Limb (tissue), 2 donors: Measurements from ENCODE around the gene HOXC9.

Experiments
- DNase-seq, 2 donors: peaks; one replicate each; pipeline ENCODE4 v3.0.0-alpha.2; 2016; ENCODE audit errors: extremely low spot score in 2 of 2

Gene HOXC9

DNA sequence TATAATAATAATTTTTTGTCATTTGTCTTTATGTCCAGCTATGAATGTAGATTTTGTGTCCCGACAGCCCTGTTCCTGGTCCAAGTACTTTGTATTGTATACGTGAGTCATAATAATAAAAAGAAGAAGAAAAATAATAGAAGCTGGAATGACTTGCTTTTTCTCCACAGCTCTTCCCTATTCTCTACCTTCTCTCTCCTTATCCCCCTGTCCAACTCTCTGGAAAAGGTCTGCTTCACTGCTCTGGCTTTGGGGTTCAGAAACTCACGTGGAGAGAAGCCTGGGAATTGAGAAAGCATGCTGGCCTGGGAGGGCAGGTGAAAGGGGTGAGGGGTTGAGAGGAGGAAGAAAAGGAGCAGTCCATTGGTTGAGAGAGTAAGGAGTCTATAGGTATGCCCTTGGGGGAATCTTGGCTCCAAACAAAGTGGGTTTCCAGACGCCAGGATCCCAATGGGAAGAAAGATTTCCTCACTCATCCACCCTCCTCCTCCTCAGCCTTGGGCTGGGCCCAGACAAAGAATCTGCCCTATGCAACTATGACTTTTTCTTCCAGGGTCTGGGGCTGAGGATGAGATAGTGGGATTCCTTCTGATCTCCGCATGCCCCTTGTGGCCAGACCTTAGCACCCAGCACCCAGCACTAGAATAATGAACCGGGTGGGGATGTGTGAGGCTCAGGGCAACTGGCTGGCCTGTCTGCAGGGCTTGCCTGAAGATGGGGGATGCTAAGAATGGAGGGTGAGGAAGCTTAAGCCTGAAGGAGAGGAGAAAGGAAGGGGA lies 12.9 kb downstream of the HOXC9 start:
- DNase-seq, result no peak

DNA sequence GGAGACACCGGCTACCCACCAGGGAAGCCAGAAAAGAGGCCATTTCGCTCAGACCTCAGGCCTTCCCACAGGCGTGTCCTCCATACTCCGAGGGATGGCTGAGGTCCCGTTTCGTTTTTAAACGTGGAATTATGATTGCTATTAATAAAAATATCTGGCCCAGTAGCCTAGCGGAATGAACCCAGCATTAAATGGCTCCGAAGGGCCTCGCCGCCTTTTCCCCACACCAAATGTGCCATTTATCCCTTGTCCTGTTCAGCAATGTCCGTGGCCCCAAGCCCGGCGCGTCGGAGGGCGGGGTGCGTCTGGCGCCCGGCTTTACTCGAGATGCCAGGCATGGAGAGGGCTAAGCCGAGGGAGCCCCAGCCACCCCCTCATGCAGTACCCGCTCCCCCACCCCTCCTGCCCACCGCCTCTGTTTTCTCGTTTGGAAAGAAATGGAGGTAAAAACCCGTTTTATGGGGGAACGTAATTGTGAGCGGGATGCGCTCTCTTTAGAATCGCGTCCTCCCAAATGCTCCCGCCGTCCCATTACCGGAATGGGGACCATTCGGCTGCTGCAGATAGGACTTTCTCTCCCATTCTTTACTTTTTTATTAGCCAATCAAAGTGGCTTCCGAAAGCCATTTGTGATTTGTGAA lies 14.5 kb downstream of the HOXC9 start:
- DNase-seq, result no peak

DNA sequence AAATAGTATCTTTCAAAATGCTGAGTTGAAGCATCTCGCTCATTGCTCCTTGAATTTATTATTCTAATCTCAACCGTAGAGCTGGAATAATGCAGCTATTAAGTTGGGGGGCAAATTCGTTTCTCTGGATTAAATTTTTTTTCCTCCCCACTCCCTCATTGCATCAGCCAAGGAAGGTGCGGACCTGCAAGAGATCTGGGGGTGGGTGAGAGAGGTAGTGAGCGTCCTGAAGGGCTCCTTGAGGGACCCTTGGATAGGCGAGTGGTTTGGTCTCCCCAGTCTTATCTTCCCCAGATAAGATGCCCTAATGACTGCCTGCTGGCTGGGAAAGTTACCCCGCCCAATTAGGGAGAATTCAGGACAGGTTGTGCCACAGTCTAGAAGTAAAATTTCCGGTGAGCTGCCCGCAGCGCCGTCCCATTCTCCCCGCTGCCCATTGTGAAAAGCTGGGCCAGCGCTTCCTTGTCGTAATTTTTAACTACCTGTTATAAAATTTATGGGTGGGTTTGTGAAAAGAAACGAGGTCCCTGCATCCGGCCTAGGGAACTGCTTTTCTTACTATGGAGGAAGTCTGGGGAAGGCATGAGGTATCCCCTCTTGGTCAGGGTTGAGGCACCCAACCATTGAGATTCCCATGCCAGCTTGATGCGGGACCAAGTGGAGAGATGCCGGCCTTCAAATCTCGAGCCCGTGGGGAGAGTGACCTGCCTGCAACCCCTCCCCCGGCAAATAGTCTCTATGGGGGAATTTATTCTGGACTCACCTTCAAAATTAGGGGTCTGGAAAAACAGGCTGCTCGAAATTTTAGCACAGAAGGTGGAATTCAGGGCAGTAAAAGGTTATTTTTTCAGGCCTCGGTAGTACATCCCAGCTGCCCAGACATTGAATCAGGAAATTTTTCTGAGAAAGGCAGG lies 15.3 kb downstream of the HOXC9 start:
- DNase-seq, result no peak

DNA sequence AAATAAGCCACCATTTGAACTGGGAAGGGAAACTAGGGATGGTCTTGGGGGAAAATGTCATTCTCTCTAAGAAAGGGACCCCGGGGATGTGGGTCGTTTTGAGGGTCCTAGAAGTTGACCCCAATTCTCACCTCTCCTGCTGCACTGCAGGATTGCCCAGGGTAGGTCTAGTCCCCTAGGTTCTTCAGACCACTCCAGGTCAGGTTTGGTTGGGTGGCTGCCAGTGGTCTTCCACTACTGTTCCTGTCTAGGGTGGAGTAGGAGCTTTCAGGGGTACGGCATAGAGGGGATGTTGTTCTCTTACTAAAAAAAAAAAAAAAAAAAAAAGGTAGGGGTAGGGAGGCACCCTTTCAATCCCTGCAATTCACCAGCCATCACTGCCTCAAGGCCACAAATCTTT lies 16.1 kb downstream of the HOXC9 start:
- no peak for DNase-seq

DNA sequence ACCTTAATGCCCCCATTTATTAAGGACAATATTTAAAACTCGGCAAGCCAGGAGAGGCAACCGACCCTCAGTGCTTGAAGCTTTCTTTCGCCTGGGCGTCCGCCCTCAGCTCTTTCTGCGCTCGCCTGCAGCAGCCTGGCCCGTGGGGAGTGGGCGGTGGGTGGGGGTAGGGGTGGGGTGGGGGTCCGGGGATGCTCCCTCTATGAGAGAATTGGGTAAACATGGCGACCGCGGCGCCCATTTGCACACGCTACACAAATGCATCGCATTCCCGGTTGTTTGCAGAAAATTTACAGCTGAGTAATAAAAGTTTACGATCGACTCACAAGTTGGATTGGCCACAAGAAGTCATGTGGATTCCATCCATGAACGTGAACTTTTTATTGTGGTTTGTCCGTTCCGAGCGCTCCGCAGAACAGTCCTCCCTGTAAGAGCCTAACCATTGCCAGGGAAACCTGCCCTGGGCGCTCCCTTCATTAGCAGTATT lies 16.6 kb downstream of the HOXC9 start:
- peak; percentile 64 to 79 for DNase-seq

DNA sequence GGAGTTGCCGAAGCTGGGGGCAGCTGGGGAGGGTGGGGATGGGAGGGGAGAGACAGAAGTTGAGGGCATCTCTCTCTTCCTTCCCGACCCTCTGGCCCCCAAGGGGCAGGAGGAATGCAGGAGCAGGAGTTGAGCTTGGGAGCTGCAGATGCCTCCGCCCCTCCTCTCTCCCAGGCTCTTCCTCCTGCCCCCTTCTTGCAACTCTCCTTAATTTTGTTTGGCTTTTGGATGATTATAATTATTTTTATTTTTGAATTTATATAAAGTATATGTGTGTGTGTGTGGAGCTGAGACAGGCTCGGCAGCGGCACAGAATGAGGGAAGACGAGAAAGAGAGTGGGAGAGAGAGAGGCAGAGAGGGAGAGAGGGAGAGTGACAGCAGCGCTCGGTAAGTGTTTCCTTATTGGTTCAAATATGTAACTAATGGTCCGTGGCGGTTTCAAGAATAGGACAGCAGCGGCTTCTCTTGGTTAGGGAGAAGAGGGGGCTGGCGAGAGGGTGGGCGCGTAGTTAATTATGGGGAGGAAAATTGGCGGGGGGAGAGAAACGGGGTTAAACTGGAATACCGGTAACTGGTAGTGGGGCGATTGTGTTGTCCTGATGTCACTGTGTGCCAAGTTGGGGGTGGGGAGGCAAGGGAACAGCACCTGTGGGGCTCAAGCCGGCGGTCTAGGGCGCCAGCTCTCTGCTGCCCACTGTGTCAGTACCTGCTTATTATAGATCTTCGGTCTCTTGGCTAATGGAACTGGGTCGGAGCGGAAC lies 17.2 kb downstream of the HOXC9 start:
- DNase-seq, result peak in 1 of 2 donors; percentile 70

DNA sequence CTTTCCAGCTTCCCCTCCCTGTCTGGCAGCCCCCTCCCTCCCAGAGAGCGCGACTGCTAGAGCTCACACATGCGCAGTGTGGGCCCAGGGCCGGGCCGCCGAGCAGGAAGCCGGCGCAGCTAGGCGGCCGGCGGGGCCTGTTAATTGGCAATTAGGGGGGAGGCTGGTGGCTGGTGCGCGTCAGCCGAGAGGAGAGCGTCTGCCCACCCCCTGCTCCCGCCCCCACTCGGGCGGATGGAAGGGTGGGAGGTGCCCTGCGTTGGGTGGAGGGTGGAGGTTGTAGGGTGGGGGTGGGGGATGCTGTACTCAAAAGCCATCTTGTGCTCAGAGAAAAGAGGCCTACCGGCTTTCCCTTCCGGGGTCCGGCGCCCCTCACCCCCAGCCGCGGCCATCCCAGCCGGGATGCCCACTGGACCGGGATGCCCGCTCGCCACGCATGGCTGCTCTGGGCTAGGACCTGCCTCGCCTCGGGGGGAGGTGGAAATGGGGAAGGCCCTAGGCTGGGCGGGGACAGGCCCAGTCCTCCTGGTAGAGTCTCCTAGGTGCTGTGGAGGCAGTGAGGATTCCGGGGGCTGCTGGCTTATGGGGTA lies 18.0 kb downstream of the HOXC9 start:
- peak; percentile 89 to 93 for DNase-seq

DNA sequence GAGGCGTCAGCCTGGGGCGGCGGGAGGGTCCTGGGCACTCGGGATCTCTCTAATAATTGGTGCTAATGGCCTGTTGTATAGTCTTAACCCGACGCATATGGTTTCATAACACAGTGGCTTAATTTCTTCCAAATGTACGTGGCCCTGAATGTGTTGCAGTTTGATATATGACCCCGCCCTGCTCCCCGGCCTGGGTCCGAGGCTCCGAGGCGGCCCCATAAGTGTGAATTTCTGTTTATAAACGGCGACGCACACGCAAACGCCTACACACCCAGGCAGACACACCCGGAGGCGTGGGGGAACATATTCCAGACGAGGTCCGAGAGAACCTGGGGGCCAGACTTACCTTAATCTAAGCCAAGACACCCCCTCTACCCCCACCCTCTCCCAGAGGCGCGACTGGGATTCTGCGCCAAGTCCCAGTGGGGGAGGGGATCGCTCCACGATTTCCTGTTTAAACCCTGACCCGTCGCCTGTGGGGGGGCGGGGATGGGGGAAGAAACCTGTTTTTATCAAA lies 18.6 kb downstream of the HOXC9 start:
- peak in 1 of 2 donors; percentile 79 for DNase-seq

DNA sequence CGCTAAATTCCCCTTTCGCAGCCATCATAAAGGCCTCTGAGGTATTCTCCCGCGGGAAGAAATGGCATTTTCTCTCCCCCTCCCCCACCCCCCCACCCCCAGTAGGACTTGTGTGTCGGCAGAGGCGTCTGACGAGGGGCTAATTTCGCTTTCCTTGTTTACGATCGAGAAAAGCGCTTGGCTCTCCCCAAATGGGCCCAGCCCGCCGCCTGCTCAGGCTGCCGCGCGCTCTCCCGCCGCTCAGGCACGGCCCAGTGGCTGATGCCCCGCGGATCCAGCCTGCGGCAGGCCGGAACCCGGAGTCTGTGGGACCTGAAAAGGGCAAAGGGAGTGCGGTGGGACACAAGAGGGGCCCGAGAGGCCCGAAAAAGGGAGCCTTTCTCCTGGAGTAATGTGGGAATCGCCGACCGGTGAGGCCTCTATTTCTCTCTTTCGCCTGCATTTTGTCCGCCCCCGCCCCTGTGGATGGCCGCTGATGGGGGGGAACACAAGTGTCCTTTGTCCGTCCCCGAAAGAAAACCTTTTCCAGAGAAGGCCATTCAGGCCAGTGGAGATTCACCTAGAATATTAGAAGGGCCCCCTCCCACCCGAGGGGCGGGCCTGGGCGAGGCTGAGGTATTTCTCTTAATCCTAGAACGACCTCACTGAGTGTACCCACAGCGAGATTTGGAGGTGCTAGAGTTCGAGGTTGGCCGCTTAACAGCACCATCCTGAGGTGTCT lies 19.3 kb downstream of the HOXC9 start:
- DNase-seq, result peak in 1 of 2 donors; percentile 72

DNA sequence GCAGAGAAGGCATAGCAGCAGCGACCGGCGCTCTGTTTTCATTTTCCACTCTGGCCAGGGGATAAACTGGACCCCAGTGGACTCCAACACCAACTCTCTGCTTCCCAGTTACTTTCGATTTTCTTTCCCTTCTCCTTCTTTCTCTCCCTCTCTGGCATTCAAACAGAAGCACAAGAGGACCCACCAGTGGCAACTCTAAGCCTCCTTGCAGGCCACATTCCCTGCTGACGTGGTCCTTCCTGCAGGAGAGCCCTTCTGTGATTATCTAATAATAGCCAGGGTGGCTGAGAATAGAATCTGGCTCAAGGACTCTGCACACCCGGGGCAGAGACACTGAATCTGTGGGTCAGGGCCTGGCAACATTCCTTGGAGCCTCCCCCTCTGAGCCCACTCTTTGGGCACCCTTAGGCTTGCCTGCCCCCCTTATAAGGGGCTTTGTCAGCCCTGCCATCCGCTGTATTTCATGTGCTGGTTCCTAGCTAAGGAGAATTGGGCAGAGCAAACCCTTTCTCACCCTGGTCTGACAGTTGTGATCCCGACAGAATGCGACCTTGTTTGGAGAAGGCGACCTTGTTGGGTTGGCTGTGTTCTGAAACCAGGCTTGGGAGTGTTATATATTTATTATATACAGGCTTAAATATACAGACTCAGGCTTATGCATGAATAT lies 20.1 kb downstream of the HOXC9 start:
- no peak for DNase-seq

DNA sequence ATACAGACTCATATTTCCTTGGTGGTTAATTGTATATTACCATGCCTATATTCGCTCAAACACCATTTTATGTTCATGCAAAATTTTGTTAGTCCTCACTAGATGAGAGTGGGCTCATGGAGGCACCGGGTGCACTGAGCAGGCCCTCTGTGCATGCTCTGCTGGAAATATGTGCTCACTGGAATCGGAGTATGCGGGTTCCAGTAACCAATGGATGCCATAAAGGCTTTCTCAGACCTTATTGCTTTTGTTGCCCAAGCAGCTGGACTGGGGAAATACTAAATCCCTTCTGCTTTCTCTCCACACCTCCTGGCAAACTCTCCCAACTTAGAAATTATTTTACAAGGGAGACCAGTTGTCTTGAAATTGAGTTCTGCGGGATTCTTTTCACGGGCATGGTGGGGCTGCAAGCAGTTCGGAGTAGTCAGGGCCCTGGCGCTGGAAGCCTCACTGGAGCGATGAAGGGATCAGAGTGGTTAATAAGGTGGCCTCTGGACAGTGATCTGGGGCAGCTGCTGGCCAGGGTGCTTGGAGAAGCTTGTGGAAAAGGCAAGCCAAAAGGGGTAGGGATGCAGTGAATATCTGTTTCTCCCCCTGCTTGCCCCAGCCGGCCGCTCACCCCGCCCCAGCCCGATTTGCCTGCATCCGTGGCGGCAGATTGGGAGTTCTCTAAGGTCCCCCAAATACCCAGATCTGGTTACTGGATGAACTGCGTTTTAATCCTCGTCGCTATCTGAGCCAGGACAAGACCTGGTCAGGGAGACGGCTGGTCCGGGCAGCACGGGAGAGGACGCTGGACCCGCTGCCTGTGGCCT lies 20.8 kb downstream of the HOXC9 start:
- no peak for DNase-seq

DNA sequence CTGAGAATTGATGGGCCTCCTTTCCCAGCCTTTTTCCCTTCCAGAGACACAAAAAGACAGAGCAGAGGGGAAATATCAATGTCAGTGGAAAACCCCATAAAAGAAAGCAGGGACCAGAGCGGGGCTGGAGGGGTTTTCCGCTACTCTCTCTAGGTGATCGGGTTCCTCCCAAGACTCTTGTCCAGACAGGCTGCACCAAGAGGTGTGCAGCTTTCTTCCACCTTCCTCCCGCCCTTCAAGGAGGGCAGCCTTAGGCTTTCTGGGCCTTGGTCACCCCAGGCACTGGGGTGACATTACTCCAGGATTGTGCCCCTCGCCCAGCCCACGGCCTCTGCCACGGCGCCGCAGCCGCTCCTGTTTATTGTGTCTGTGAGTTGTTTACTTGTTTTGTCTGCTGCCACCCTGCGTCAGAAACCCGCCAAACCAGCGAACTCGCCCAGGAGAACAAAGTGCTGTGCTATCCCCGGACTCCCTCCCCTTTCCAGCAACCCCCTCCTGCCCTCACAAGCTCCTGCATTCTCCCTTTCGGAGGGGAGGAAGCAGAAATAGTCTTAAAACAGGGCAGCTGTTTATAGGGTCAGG lies 21.6 kb downstream of the HOXC9 start:
- DNase-seq, result peak in 1 of 2 donors; percentile 72

DNA sequence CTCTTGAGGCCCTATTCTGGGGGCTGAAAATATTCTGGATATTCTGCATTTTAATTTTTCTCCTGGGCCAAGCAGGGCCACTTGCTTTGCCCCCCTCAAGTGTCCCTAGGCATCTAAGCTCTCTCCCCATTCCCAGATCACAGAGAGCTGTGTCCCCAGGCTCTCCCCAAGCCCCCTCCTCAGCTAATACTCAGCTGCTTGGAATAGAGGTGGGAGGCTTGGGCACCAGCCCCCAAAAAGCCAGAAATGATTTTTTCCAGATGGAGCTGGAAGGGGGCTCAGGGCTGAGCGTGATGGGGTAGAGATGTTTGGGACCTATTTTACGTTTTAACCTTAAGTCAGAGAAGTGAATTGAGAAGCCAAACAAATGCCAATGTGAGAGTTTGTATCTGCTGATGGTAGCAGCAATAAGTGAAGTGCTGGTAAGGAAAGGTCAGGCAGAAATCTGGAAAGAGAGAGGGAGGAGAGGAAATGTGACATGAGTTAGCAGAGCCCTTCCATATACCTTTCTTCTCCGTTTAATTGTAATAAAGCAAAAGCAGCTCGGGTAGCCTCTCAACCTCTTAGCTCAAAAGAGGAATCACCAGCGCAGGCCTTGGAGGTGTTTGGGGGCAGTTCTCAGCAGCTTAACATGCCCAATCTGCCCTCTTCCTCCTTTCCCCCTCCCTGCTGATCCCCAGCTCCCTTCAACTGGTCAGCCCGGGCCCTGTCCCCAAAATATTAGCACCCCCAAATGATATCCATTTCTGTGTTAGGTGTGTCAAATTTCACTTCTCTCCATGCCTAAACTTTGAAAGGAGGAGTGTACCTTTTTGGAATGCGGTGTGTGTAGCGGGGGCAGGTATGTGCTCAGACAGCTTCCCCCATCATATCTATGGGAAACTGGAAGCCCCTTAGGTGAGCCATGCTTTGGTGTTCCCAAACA lies 23.3 kb downstream of the HOXC9 start:
- no peak for DNase-seq

DNA sequence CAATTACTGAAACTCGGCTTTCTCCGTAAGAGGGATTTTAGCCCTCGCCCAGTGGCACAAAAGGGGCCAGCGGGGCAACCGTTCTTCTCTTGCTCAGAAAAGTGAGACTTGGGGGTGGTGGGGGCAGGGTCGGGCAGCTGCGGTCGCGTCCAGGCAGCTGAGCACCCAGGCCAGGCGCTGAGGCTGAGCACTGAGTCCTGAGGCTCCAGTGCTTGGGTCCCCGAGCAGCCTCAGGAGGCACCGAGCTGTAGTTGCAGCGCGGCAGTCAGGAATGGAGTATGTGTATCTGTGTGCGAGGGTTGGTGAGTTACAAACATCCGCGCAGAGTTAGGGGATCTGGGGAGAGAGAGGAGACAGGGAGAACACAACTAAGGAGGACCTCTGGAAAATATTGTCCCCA lies 24.2 kb downstream of the HOXC9 start:
- no peak for DNase-seq

DNA sequence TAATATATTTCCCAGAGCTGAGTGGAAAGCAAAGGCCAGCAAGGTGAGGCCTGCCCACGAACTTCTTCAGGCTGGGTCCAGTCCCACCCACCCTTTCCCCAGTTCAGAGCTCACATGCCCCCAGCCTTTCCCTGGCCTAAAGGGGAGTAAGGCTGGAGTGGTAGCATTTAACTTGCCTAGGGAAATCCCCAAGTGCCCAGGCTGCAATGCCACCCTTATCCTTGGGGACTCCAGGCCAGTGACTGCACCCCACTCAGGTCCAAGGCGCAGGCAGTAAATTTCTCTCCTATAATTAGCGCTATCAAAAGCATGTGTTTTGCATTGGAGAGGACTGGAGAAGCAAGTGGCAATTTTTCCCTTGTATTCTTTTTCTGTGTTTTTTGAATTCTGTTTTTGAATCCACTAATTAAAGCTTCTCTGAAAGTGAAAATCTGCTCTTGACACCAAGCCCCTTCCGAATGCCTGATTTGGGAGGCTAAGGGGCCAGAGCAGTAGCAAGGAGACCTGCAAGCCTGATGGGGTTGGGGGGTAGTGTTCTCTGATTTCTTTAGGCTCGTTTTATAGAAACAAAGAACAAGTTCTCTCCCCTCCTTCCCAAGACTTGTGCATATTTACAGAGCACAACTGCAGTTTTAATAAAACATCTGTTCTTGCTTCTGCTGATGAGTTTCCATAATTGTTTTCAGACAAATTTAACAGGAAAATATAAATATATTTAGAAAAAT lies 24.8 kb downstream of the HOXC9 start:
- no peak for DNase-seq
